Neural progenitor cell (in vitro differentiated cells): ENCODE data around the gene HRK.

Experiments
- EZH2 ChIP-seq: fragments of 200-600 bp; sonication (generic); IDR thresholded peaks from 2 replicates; pipeline ENCODE4 v1.6.1; 2017; ENCODE audit warnings: antibody characterized with exemption, mild to moderate bottlenecking, moderate library complexity
- TF ChIP-seq, protein P1 (sequence below): fragments of 200-600 bp; sonication (generic); IDR thresholded peaks from 2 replicates; pipeline ENCODE4 v1.5.1; 2017; ENCODE audit warnings: antibody characterized with exemption, mild to moderate bottlenecking

GRCh38 chr12:116894913-116895312 lies 13.7 kb upstream of the HRK start:
- TF ChIP-seq, protein P1, sequence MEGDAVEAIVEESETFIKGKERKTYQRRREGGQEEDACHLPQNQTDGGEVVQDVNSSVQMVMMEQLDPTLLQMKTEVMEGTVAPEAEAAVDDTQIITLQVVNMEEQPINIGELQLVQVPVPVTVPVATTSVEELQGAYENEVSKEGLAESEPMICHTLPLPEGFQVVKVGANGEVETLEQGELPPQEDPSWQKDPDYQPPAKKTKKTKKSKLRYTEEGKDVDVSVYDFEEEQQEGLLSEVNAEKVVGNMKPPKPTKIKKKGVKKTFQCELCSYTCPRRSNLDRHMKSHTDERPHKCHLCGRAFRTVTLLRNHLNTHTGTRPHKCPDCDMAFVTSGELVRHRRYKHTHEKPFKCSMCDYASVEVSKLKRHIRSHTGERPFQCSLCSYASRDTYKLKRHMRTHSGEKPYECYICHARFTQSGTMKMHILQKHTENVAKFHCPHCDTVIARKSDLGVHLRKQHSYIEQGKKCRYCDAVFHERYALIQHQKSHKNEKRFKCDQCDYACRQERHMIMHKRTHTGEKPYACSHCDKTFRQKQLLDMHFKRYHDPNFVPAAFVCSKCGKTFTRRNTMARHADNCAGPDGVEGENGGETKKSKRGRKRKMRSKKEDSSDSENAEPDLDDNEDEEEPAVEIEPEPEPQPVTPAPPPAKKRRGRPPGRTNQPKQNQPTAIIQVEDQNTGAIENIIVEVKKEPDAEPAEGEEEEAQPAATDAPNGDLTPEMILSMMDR = no peak
- no peak for TF ChIP-seq EZH2
